ENCODE measurements around the gene CHMP6.

DNA sequence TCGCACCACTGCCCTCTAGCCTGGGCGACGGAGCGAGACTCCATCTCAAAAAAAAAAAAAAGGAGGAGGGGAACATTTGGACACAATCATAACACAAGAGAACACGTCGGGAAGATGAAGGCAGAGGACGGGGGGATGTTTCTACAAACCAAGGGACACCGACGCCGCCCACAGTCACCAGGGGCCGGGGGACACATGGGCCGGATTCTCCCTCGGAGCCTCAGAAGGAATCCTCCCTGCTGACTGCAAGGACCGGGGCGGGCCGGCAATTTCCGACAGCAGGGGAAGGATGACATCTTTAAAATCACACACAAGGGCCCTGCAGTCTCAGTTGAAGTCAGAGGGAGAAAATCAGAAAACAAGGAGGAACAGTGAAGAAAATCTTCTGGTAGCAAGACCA is 8.1 kb upstream of the CHMP6 start:
- TF ChIP-seq CTCF (conservative IDR thresholded peaks at IDR 0.05; ENCODE audit: low read length), result no peak
- no peak for TF ChIP-seq EZH2phosphoT487 (IDR thresholded peaks at IDR 0.05; ENCODE audit: borderline replicate concordance)
